ENCODE data around the gene ZNF839. TPM values are rescaled to one million over a fixed set of nuclear protein-coding genes. Genes with fewer than 3 reads are reported as not detected.

ZNF839 gene
- total and polyA plus RNA-seq, 2 of the 4 experiments (the other 2 are of a cell fraction) = 5.7 to 10.7 TPM

DNA sequence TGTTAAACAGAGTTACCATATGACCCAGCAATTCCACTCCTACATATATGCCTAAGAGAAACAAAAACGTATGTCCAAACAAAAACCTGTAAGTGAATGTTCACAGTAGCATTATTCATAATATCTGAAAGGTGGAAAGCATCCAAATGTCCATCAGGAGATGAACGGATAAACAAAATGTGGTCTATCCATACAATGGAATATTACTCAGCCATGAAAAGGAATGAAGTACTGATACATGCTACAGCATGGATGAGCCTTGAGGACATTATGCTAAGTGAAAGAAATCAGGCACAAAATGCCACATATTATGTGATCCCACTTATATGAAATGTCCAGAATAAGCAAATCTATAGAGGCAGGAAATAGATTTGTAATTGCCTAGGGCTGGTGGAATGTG lies 31.4 kb upstream of the ZNF839 start:
- H2BK20ac ChIP-seq (ENCODE audit: low read depth, low read length) = no peak overlapping the region
- no peak for TF ChIP-seq CHD1 (IDR thresholded peaks at IDR 0.05; ENCODE audit: low read depth, low read length)
- TF ChIP-seq RCOR1 (IDR thresholded peaks at IDR 0.05; ENCODE audit: insufficient replicate concordance, low read length) = no peak
- no peak for TF ChIP-seq POLR2A (IDR thresholded peaks at IDR 0.05; ENCODE audit: low read depth, low read length)
- TF ChIP-seq BHLHE40 (IDR thresholded peaks at IDR 0.05; ENCODE audit: low read depth, low read length) = no peak
- TF ChIP-seq SMC3 (IDR thresholded peaks at IDR 0.05; ENCODE audit: low read depth, low read length) = no peak
- TF ChIP-seq MXI1 (IDR thresholded peaks at IDR 0.05; ENCODE audit: borderline replicate concordance, low read depth, low read length) = no peak
- no peak overlapping the region for H3K4me3 ChIP-seq (ENCODE audit: insufficient read depth, low read depth, low read length)
- H3K23ac ChIP-seq (ENCODE audit: low read depth, low read length) = no peak overlapping the region
- no peak overlapping the region for H4K5ac ChIP-seq (ENCODE audit: low read depth, low read length)
- no TSS peak for BruUV-seq (replicated peaks)
- H4K91ac ChIP-seq (ENCODE audit: insufficient read depth, low read depth, low read length) = no peak overlapping the region
- no peak for ATAC-seq (ENCODE audit: low read depth)
- H4K20me1 ChIP-seq (ENCODE audit: insufficient read depth, low read length) = no peaks in the 10 kb centered on the region
- no peak overlapping the region for H4K8ac ChIP-seq (ENCODE audit: low read depth in 2 of 2, low read length in 2 of 2)
- H3K27me3 ChIP-seq (ENCODE audit: control insufficient read depth, insufficient read depth, low read length) = no peaks in the 10 kb centered on the region
- H3K79me1 ChIP-seq (ENCODE audit: low read depth in 1 of 2, low read length in 2 of 2) = peaks cover 0 to 7% of the 10 kb centered on the region in 2 experiments; a peak in 3 of 4 replicates
- no peak overlapping the region for H2AFZ ChIP-seq (replicated peaks; ENCODE audit: low read length, poor library complexity)
- ChIA-PET CTCF (no interaction called here), POLR2A (ENCODE audit: unreplicated experiment) (no interaction called here)
- dilution Hi-C loops (cut with HindIII; ENCODE audit: low sequenced_read_pairs, unreplicated experiment) = no loop called here
- no peak overlapping the region for H3K4ac ChIP-seq (ENCODE audit: low read depth, low read length)
- no peak overlapping the region for H3K56ac ChIP-seq (ENCODE audit: extremely low read depth, insufficient read depth, low read length)
- no peak overlapping the region for H2BK120ac ChIP-seq (ENCODE audit: low read depth, low read length)
- whole genome bisulfite sequencing, 2 experiments (ENCODE audit: extremely low coverage in 2 of 2, insufficient read length in 1 of 2) = no CpG with 5 or more reads among the region's 2 CpGs
- no peak overlapping the region for H2BK5ac ChIP-seq (ENCODE audit: low read depth, low read length, poor library complexity, severe bottlenecking)
- H3K36me3 ChIP-seq (ENCODE audit: control insufficient read depth, insufficient read depth, low read length) = no peaks in the 10 kb centered on the region
- H3K9me3 ChIP-seq (ENCODE audit: control insufficient read depth, insufficient read depth, low read length) = no peaks in the 10 kb centered on the region
- no peak overlapping the region for H3K4me2 ChIP-seq (ENCODE audit: low read depth, low read length)
- no peak overlapping the region for H2AK5ac ChIP-seq (ENCODE audit: low read depth, low read length)
- in situ Hi-C loops (cut with MboI; ENCODE audit: low sequenced_read_pairs) = no loop called here
- intact Hi-C loops (cut with micrococcal nuclease) = no loop called here
- no peak overlapping the region for H3K14ac ChIP-seq (replicated peaks; ENCODE audit: low read depth, low read length)
- no peak overlapping the region for H3K27ac ChIP-seq (ENCODE audit: insufficient read depth, low read length)
- no peaks in the 10 kb centered on the region for H3K4me1 ChIP-seq (ENCODE audit: control insufficient read depth, insufficient read depth, low read length)
- no peak overlapping the region for H3K18ac ChIP-seq (ENCODE audit: low read depth, low read length)
- no peak for DNase-seq
- no peak overlapping the region for H2AK9ac ChIP-seq (replicated peaks; ENCODE audit: low read depth, low read length, poor library complexity)
- H3K9me1 ChIP-seq (ENCODE audit: insufficient read depth, low read length) = no peaks in the 10 kb centered on the region
- H3K9ac ChIP-seq (ENCODE audit: low read depth, low read length) = no peak overlapping the region
- no peak overlapping the region for H2BK15ac ChIP-seq (ENCODE audit: low read depth, low read length)

All from IMR-90 (cell line).